Caco-2 (cell line): ENCODE data around the gene SNAPC1. TPM values are rescaled to one million over a fixed set of nuclear protein-coding genes. Genes with fewer than 3 reads are reported as not detected.

Experiments
- BruUV-seq: library from RNA; stranded (reverse); fragments of 400-500 nt; replicated peaks from 2 replicates; lab custom pipeline; 2021; lab: Mats Ljungman, UMichigan
- CTCF ChIA-PET: fragments of 300-600 bp; sonication (Branson Sonifier 250); formaldehyde crosslinking; loops from one replicate; lab custom pipeline; 2022; ENCODE audit warnings: antibody characterized with exemption; lab: Charles Lee
- POLR2A ChIA-PET: fragments of 300-600 bp; sonication (Branson Sonifier 250); formaldehyde crosslinking; loops from one replicate; lab custom pipeline; 2022; ENCODE audit warnings: antibody characterized with exemption; lab: Charles Lee
- DNase-seq, 2 experiments: peaks; one replicate each; pipeline versions ENCODE4 v3.0.0 to v3.0.0-alpha.2; 2020 to 2022
- H3K27me3 ChIP-seq: replicated peaks from 2 replicates; pipeline ENCODE4 v1.6.0; 2011; ENCODE audit warnings: low read length; ENCODE audit not compliant: control insufficient read depth, insufficient read depth
- H3K36me3 ChIP-seq: 2 replicates; pipeline ENCODE4 v1.5.1; 2011; ENCODE audit warnings: low read length; ENCODE audit not compliant: control insufficient read depth, insufficient read depth
- H3K4me1 ChIP-seq: fragments of 250-450 bp; sonication (Bioruptor Pico); 2 replicates; pipeline ENCODE4 v1.5.1; 2020; ENCODE audit warnings: mild to moderate bottlenecking
- H3K4me3 ChIP-seq: 2 replicates; pipeline ENCODE4 v1.5.1; 2011; ENCODE audit warnings: low read depth, mild to moderate bottlenecking, control low read depth, low read length
- H3K9me3 ChIP-seq: fragments of 250-450 bp; sonication (Bioruptor Pico); 2 replicates; pipeline ENCODE4 v1.5.1; 2020; ENCODE audit warnings: mild to moderate bottlenecking, moderate library complexity
- H3K27ac Mint-ChIP-seq: one replicate; pipeline ENCODE4 v1.8.0; 2022; ENCODE audit warnings: mixed read lengths; ENCODE audit not compliant: unreplicated experiment
- H3K27me3 Mint-ChIP-seq: one replicate; pipeline ENCODE4 v1.8.0; 2022; ENCODE audit warnings: mixed read lengths; ENCODE audit not compliant: insufficient read depth, unreplicated experiment
- H3K36me3 Mint-ChIP-seq: one replicate; pipeline ENCODE4 v1.8.0; 2022; ENCODE audit warnings: mild to moderate bottlenecking, mixed read lengths; ENCODE audit not compliant: insufficient read depth, unreplicated experiment
- H3K4me1 Mint-ChIP-seq: one replicate; pipeline ENCODE4 v1.8.0; 2022; ENCODE audit warnings: low read depth, mixed read lengths; ENCODE audit not compliant: unreplicated experiment
- H3K4me3 Mint-ChIP-seq: one replicate; pipeline ENCODE4 v1.8.0; 2022; ENCODE audit warnings: mild to moderate bottlenecking, moderate library complexity, mixed read lengths; ENCODE audit not compliant: unreplicated experiment
- H3K9me3 Mint-ChIP-seq: one replicate; pipeline ENCODE4 v1.8.0; 2022; ENCODE audit warnings: mixed read lengths; ENCODE audit not compliant: unreplicated experiment
- intact Hi-C: fragments of 100-400 bp; cut with micrococcal nuclease; formaldehyde crosslinking; loops from one replicate; pipeline ENCODE4 v1.10.0; 2022; ENCODE audit not compliant: unreplicated experiment
- total RNA-seq: library from RNA; stranded (reverse); gene quantifications from 2 replicates; pipeline ENCODE4 v1.2.3, GENCODE V29; 2022
- TF ChIP-seq, protein P1 (sequence below), 2 experiments: fragments of 200-600 bp in 1 of 2; IDR thresholded peaks; 1 replicate in 1 of 2; 2 replicates in 1 of 2; pipeline versions ENCODE4 v1.5.1 to v1.8.0; 2011 to 2022; ENCODE audit warnings: antibody characterized with exemption in 1 of 2, control low read depth in 1 of 2, inconsistent platforms in 1 of 2, low read depth in 1 of 2, low read length in 1 of 2, mild to moderate bottlenecking in 1 of 2, moderate library complexity in 1 of 2; ENCODE audit not compliant: insufficient read depth in 1 of 2, severe bottlenecking in 1 of 2, unreplicated experiment in 1 of 2

Gene SNAPC1
- total RNA-seq, 1 experiment from 2014 or later = 5.1 TPM

DNA sequence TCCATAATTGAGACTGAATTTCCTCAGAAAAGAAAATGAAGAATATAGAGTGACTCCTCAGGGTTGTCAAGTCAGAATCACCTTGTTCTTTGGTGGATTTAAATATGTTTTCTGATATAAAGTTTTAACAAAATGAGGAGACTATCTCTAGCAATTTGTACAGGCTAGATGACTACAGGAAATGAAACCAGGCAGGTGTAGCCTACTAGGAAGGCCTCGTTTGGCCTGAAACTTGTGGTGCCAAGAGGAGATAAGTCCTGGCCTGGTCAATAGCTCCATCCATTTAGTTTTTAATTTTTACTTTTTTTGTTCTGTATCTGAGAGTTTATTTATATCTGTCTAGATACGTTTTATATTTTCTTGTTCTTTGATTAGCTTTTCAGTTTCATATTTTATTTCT, 41.5 kb downstream of the SNAPC1 start:
- no peak for DNase-seq
- intact Hi-C loops = no loop called here
- no peaks in the 10 kb centered on the region for H3K27me3 Mint-ChIP-seq
- ChIA-PET CTCF (interaction anchor here (0.5 kb wide), 1 partner anchor 517 kb away, joined by 3 read pairs; no protein-coding TSS in a partner anchor), POLR2A (no interaction called here)
- no TSS peak for BruUV-seq
- H3K27me3 ChIP-seq = no peaks in the 10 kb centered on the region
- no peak overlapping the region for H3K4me3 ChIP-seq
- no peaks in the 10 kb centered on the region for H3K36me3 Mint-ChIP-seq
- no peak overlapping the region for H3K4me3 Mint-ChIP-seq
- H3K9me3 Mint-ChIP-seq = no peaks in the 10 kb centered on the region
- no peaks in the 10 kb centered on the region for H3K36me3 ChIP-seq
- H3K4me1 Mint-ChIP-seq = no peaks in the 10 kb centered on the region
- TF ChIP-seq, protein P1, sequence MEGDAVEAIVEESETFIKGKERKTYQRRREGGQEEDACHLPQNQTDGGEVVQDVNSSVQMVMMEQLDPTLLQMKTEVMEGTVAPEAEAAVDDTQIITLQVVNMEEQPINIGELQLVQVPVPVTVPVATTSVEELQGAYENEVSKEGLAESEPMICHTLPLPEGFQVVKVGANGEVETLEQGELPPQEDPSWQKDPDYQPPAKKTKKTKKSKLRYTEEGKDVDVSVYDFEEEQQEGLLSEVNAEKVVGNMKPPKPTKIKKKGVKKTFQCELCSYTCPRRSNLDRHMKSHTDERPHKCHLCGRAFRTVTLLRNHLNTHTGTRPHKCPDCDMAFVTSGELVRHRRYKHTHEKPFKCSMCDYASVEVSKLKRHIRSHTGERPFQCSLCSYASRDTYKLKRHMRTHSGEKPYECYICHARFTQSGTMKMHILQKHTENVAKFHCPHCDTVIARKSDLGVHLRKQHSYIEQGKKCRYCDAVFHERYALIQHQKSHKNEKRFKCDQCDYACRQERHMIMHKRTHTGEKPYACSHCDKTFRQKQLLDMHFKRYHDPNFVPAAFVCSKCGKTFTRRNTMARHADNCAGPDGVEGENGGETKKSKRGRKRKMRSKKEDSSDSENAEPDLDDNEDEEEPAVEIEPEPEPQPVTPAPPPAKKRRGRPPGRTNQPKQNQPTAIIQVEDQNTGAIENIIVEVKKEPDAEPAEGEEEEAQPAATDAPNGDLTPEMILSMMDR (IDR thresholded peaks at IDR 0.05; ENCODE audit: insufficient read depth in 1 of 2, low read depth in 1 of 2, low read length in 1 of 2, severe bottlenecking in 1 of 2, unreplicated experiment in 1 of 2) = no peak
- H3K27ac Mint-ChIP-seq = no peak overlapping the region
- H3K4me1 ChIP-seq = no peaks in the 10 kb centered on the region
- no peaks in the 10 kb centered on the region for H3K9me3 ChIP-seq

DNA sequence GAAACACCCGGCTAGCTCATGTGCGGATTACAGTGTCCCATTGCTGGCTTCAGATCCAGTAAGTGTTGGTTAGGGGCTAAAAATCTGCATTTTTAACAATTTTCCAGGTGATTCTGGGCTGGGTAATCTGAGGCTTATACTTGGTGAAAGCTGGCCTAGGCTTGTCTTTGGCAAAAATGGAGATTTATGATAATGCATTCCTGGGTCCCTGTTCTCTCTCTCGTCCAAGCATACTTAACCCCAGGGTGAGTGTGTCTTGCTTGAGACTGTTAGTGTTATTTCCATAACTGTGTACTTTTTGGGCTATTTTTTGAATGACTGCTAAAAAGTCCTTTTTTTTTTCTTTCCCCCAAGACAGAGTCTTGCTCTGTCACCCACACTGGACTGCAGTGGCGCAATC, 43.2 kb downstream of the SNAPC1 start:
- no peak overlapping the region for H3K27ac Mint-ChIP-seq
- no peaks in the 10 kb centered on the region for H3K36me3 Mint-ChIP-seq
- Histone ChIP-seq H3K4me1 (no peaks in the 10 kb centered on the region), H3K4me3 (no peak overlapping the region), H3K36me3 (no peaks in the 10 kb centered on the region), H3K9me3 (no peaks in the 10 kb centered on the region), H3K27me3 (no peaks in the 10 kb centered on the region; the same call in 1 of the 2 replicates)
- no peaks in the 10 kb centered on the region for H3K4me1 Mint-ChIP-seq
- no TSS peak for BruUV-seq
- DNase-seq = no peak
- H3K27me3 Mint-ChIP-seq = peaks cover 3% of the 10 kb centered on the region
- intact Hi-C loops = no loop called here
- CTCF ChIA-PET = no interaction called here
- TF ChIP-seq, protein P1 (IDR thresholded peaks at IDR 0.05; ENCODE audit: insufficient read depth in 1 of 2, low read depth in 1 of 2, low read length in 1 of 2, severe bottlenecking in 1 of 2, unreplicated experiment in 1 of 2) = no peak
- no peaks in the 10 kb centered on the region for H3K9me3 Mint-ChIP-seq
- POLR2A ChIA-PET = no interaction called here
- H3K4me3 Mint-ChIP-seq = no peak overlapping the region

DNA sequence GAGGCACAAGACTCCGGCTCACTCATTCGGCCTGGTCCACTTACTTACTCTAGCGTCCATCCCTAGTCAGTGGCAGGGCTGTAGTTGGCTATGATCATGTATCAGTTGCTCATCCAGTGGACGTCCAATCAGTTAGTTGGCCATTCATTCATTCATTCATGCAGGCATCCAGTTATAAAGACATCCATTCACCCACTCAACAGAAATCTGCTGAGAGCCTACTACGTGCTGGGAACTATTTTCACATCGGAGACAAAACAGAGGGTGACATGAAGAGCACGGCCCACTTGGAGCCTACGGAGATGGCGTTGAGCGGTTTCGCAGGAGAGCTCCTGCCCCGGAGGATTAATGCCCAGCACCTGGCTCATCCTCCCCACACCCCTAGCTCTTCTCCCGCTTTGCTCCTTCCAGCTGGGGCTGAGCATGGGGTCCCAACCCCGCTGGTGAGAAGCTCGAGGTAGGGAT, 49.7 kb downstream of the SNAPC1 start:
- intact Hi-C loops = no loop called here
- no peaks in the 10 kb centered on the region for H3K9me3 Mint-ChIP-seq
- no peak overlapping the region for H3K27ac Mint-ChIP-seq
- POLR2A ChIA-PET = no interaction called here
- Histone ChIP-seq H3K27me3 (no peaks in the 10 kb centered on the region; the same call in 1 of the 2 replicates), H3K36me3 (no peaks in the 10 kb centered on the region), H3K4me1 (no peaks in the 10 kb centered on the region), H3K4me3 (no peak overlapping the region), H3K9me3 (no peaks in the 10 kb centered on the region)
- peaks cover 3% of the 10 kb centered on the region for H3K27me3 Mint-ChIP-seq
- no peaks in the 10 kb centered on the region for H3K36me3 Mint-ChIP-seq
- H3K4me3 Mint-ChIP-seq = no peak overlapping the region
- no peaks in the 10 kb centered on the region for H3K4me1 Mint-ChIP-seq
- TF ChIP-seq, protein P1 (IDR thresholded peaks at IDR 0.05; ENCODE audit: insufficient read depth in 1 of 2, low read depth in 1 of 2, low read length in 1 of 2, severe bottlenecking in 1 of 2, unreplicated experiment in 1 of 2) = no peak
- CTCF ChIA-PET = no interaction called here
- DNase-seq = no peak
- BruUV-seq = no TSS peak
